ENCODE data around the gene DHCR24.
"Not testable (repeated sequence)": the region's sequence is repeated elsewhere in the genome, so short reads cannot be mapped to it uniquely, and the experiment has no call there.

Gene DHCR24

DNA sequence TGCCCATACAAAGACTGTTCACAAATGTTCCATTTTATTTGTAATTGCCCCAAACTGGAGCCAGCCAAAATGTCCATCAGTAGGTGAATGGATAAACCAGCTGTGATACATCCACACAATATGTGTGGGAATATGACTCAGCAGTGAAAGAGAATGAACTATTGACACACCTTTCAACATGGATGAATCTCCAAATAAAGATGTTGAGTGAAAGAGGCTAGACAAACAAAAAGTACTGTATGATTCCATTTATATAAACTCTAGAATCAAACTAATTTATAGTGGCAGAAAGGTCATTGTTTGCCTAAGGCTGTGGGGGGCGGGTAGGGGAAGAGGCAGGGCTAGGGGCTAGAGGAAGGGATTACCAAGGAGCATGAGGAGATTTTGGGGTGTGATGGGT lies 4.5 kb downstream of the DHCR24 start:
- no peaks in the 10 kb centered on the region for H3K36me3 ChIP-seq (replicated peaks; ENCODE audit: insufficient read depth, low read length)
- no peak overlapping the region for H3K4me3 ChIP-seq (ENCODE audit: low read length)
- peaks cover 7% of the 10 kb centered on the region; the same call in 1 of the 2 replicates for H3K4me1 ChIP-seq (ENCODE audit: low read length)
- H3K27me3 ChIP-seq (replicated peaks; ENCODE audit: insufficient read depth, low read length): no peaks in the 10 kb centered on the region
- no peak for TF ChIP-seq EZH2phosphoT487 (IDR thresholded peaks at IDR 0.05; ENCODE audit: low read length)
- no peak for TF ChIP-seq EZH2 (optimal IDR thresholded peaks at IDR 0.05; ENCODE audit: low read depth, low read length)
- TF ChIP-seq, protein P1, sequence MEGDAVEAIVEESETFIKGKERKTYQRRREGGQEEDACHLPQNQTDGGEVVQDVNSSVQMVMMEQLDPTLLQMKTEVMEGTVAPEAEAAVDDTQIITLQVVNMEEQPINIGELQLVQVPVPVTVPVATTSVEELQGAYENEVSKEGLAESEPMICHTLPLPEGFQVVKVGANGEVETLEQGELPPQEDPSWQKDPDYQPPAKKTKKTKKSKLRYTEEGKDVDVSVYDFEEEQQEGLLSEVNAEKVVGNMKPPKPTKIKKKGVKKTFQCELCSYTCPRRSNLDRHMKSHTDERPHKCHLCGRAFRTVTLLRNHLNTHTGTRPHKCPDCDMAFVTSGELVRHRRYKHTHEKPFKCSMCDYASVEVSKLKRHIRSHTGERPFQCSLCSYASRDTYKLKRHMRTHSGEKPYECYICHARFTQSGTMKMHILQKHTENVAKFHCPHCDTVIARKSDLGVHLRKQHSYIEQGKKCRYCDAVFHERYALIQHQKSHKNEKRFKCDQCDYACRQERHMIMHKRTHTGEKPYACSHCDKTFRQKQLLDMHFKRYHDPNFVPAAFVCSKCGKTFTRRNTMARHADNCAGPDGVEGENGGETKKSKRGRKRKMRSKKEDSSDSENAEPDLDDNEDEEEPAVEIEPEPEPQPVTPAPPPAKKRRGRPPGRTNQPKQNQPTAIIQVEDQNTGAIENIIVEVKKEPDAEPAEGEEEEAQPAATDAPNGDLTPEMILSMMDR (IDR thresholded peaks at IDR 0.05; ENCODE audit: low read length): no peak
- no peaks in the 10 kb centered on the region for H3K9me2 ChIP-seq (replicated peaks; ENCODE audit: insufficient read depth, low read length)
- DNase-seq: no peak
- H3K79me2 ChIP-seq (ENCODE audit: low read length): peaks cover 45% of the 10 kb centered on the region
- H3K9ac ChIP-seq (ENCODE audit: low read length): no peak overlapping the region
- no peaks in the 10 kb centered on the region for H3F3A ChIP-seq (ENCODE audit: insufficient read depth, low read length)
- no peak overlapping the region for H3K27ac ChIP-seq (ENCODE audit: low read length)
- no peak overlapping the region for H2AFZ ChIP-seq (ENCODE audit: low read length)
- H3K9me3 ChIP-seq (replicated peaks; ENCODE audit: insufficient read depth, low read length): no peaks in the 10 kb centered on the region
- no peak overlapping the region for H3K4me2 ChIP-seq (ENCODE audit: low read depth, low read length)
- H4K20me1 ChIP-seq (ENCODE audit: insufficient read depth, low read length): no peaks in the 10 kb centered on the region

DNA sequence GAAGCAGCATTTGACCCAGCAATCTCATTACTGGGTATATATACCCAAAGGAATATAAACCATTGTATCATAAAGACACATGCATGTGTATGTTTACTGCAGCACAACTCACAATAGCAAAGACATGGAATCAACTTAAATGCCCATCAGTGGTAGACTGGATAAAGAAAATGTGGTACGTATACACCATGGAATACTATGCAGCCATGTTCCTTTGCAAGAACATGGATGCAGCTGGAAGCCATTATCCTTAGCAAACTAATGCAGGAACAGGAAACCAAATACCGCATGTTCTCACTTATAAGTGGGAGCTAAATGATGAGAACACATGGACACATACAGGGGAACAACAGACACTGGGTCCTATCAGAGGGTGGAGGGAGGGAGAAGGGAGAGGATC lies 5.4 kb downstream of the DHCR24 start:
- not testable (repeated sequence) for H3K4me2 ChIP-seq (ENCODE audit: low read depth, low read length); DNase-seq; H3K27me3 ChIP-seq (replicated peaks; ENCODE audit: insufficient read depth, low read length); H4K20me1 ChIP-seq (ENCODE audit: insufficient read depth, low read length); H3K9me3 ChIP-seq (replicated peaks; ENCODE audit: insufficient read depth, low read length); H3K4me3 ChIP-seq (ENCODE audit: low read length); H3K4me1 ChIP-seq (ENCODE audit: low read length); H3K9ac ChIP-seq (ENCODE audit: low read length); H2AFZ ChIP-seq (ENCODE audit: low read length); H3K36me3 ChIP-seq (replicated peaks; ENCODE audit: insufficient read depth, low read length); H3K27ac ChIP-seq (ENCODE audit: low read length); H3F3A ChIP-seq (ENCODE audit: insufficient read depth, low read length); H3K9me2 ChIP-seq (replicated peaks; ENCODE audit: insufficient read depth, low read length)
- H3K79me2 ChIP-seq (ENCODE audit: low read length): peaks cover 43% of the 10 kb centered on the region

DNA sequence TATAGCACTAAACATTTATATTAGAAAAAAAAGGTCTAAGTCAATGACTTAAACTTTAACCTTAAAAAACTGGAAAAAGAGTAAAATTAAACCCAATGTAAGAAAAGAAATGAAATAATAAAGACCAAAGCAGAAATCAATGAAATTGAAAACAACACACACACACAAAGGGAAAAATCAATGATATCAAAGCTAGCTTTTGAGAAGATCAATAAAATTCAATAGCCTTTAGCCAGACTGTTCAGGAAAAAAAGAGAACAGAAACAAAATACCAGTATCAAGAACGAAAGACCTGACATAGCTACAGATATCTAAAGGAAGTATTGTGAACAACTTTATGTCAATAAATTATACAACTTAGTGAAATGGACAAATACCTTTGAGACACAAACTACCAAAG lies 7.1 kb downstream of the DHCR24 start:
- TF ChIP-seq EZH2phosphoT487 (IDR thresholded peaks at IDR 0.05; ENCODE audit: low read length) (no peak), EZH2 (optimal IDR thresholded peaks at IDR 0.05; ENCODE audit: low read depth, low read length) (no peak)
- TF ChIP-seq, protein P1 (IDR thresholded peaks at IDR 0.05; ENCODE audit: low read length): no peak
- Histone ChIP-seq H4K20me1 (ENCODE audit: insufficient read depth, low read length) (no peaks in the 10 kb centered on the region), H3K36me3 (replicated peaks; ENCODE audit: insufficient read depth, low read length) (no peaks in the 10 kb centered on the region), H3K4me3 (ENCODE audit: low read length) (no peak overlapping the region), H3K9me3 (replicated peaks; ENCODE audit: insufficient read depth, low read length) (no peaks in the 10 kb centered on the region), H3K4me2 (ENCODE audit: low read depth, low read length) (no peak overlapping the region), H2AFZ (ENCODE audit: low read length) (no peak overlapping the region), H3K4me1 (ENCODE audit: low read length) (no peaks in the 10 kb centered on the region), H3K9me2 (replicated peaks; ENCODE audit: insufficient read depth, low read length) (no peaks in the 10 kb centered on the region), H3K79me2 (ENCODE audit: low read length) (peaks cover 26% of the 10 kb centered on the region), H3K9ac (ENCODE audit: low read length) (no peak overlapping the region), H3K27me3 (replicated peaks; ENCODE audit: insufficient read depth, low read length) (no peaks in the 10 kb centered on the region), H3K27ac (ENCODE audit: low read length) (no peak overlapping the region), H3F3A (ENCODE audit: insufficient read depth, low read length) (no peaks in the 10 kb centered on the region)
- no peak for DNase-seq

DNA sequence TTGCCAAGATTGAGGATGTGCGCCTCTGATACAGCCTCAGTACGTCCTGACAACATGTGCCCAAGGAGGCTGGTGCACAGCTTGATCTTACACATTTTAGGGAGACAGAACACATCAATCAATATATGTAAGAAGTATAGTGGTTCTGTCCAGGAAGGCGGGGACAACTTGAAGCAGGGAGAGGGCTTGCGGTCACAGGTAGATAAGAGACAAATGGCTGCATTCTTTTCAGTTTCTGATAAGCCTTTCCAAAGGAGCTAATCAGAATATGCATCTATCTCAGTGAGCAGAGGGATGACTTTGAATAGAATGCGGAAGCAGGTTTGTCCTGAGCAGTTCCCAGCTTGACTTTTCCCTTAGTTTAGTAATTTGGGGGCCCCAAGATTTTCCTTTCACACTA lies 10.2 kb downstream of the DHCR24 start:
- H3K9me3 ChIP-seq (replicated peaks; ENCODE audit: insufficient read depth, low read length): no peaks in the 10 kb centered on the region
- no peak overlapping the region for H2AFZ ChIP-seq (ENCODE audit: low read length)
- no peak for DNase-seq
- H3K27me3 ChIP-seq (replicated peaks; ENCODE audit: insufficient read depth, low read length): no peaks in the 10 kb centered on the region
- TF ChIP-seq EZH2phosphoT487 (IDR thresholded peaks at IDR 0.05; ENCODE audit: low read length) (no peak), EZH2 (optimal IDR thresholded peaks at IDR 0.05; ENCODE audit: low read depth, low read length) (no peak)
- TF ChIP-seq, protein P1 (IDR thresholded peaks at IDR 0.05; ENCODE audit: low read length): no peak
- no peaks in the 10 kb centered on the region for H4K20me1 ChIP-seq (ENCODE audit: insufficient read depth, low read length)
- no peaks in the 10 kb centered on the region; the same call in 1 of the 2 replicates for H3K36me3 ChIP-seq (replicated peaks; ENCODE audit: insufficient read depth, low read length)
- H3K4me3 ChIP-seq (ENCODE audit: low read length): no peak overlapping the region
- no peak overlapping the region for H3K27ac ChIP-seq (ENCODE audit: low read length)
- no peaks in the 10 kb centered on the region for H3F3A ChIP-seq (ENCODE audit: insufficient read depth, low read length)
- H3K9ac ChIP-seq (ENCODE audit: low read length): no peak overlapping the region
- no peaks in the 10 kb centered on the region for H3K9me2 ChIP-seq (replicated peaks; ENCODE audit: insufficient read depth, low read length)
- H3K4me1 ChIP-seq (ENCODE audit: low read length): no peaks in the 10 kb centered on the region
- peaks cover 10% of the 10 kb centered on the region; the same call in 1 of the 2 replicates for H3K79me2 ChIP-seq (ENCODE audit: low read length)
- H3K4me2 ChIP-seq (ENCODE audit: low read depth, low read length): no peak overlapping the region
